Jurkat, Clone E6-1 (cell line): ENCODE measurements around the gene SLC25A45. TPM values are rescaled to one million over a fixed set of nuclear protein-coding genes. Genes with fewer than 3 reads are reported as not detected.

ENCODE experiments used
- DNase-seq: peaks from one replicate; pipeline ENCODE4 v3.0.0-alpha.2; 2011; ENCODE audit warnings: low read depth, low spot score
- H3K4me3 ChIP-seq: 2 replicates; pipeline ENCODE4 v1.5.1; 2011; ENCODE audit warnings: mild to moderate bottlenecking, low read length, control low read depth, moderate library complexity
- polyA plus RNA-seq: library from polyadenylated mRNA; unstranded; fragments of >200 nt; gene quantifications from one replicate; pipeline ENCODE4 v1.2.1, GENCODE V29; 2012; ENCODE audit warnings: missing spikeins; ENCODE audit not compliant: insufficient read length, insufficient read depth

The SLC25A45 gene
- 10.5 TPM for polyA plus RNA-seq

GRCh38 chr11:65382033-65382803 lies at the start of gene SLC25A45:
Gene SLC25A45, minus strand, starts transcription at chr11:65382646. Its CDS starts 695 bp downstream, at chr11:65381951.
- peak; percentile 79 for DNase-seq
- H3K4me3 ChIP-seq, result peak within 1 kb of the TSS; percentile 80

- H3K4me3 ChIP-seq, result no peak overlapping the region
- no peak for DNase-seq
Observed at GRCh38 chr11:65431451-65432099, 49.1 kb upstream of the SLC25A45 start.

- no peak for DNase-seq
- H3K4me3 ChIP-seq, result peak overlapping the region; percentile 4
Observed at GRCh38 chr11:65430406-65431217, 48.2 kb upstream of the SLC25A45 start.

GRCh38 chr11:65429724-65430405 lies 47.4 kb upstream of the SLC25A45 start:
- no peak for DNase-seq
- peak overlapping the region; percentile 20; the same call in 1 of the 2 replicates for H3K4me3 ChIP-seq

GRCh38 chr11:65429068-65429681 lies 46.7 kb upstream of the SLC25A45 start:
- H3K4me3 ChIP-seq, result no peak overlapping the region
- DNase-seq, result no peak

GRCh38 chr11:65428578-65429067 lies 46.2 kb upstream of the SLC25A45 start:
- no peak overlapping the region for H3K4me3 ChIP-seq
- DNase-seq, result no peak

- no peak overlapping the region for H3K4me3 ChIP-seq
- no peak for DNase-seq
Observed at GRCh38 chr11:65427691-65428577, 45.5 kb upstream of the SLC25A45 start.

- no peak overlapping the region for H3K4me3 ChIP-seq
- no peak for DNase-seq
Observed at GRCh38 chr11:65426839-65427690, 44.6 kb upstream of the SLC25A45 start.

- H3K4me3 ChIP-seq, result no peak overlapping the region
- no peak for DNase-seq
Observed at GRCh38 chr11:65425971-65426838, 43.8 kb upstream of the SLC25A45 start.

GRCh38 chr11:65425105-65425970 lies 42.9 kb upstream of the SLC25A45 start:
- peak; percentile 74 for DNase-seq
- H3K4me3 ChIP-seq, result peak overlapping the region; percentile 78

GRCh38 chr11:65424205-65425104 lies 42.0 kb upstream of the SLC25A45 start:
- no peak for DNase-seq
- H3K4me3 ChIP-seq, result peak overlapping the region; percentile 78

GRCh38 chr11:65423516-65424204 lies 41.2 kb upstream of the SLC25A45 start:
- peak overlapping the region; percentile 78 for H3K4me3 ChIP-seq
- DNase-seq, result no peak
